ENCODE results near the gene ZBTB11.
"Not testable (repeated sequence)": the region's sequence is repeated elsewhere in the genome, so short reads cannot be mapped to it uniquely, and the experiment has no call there.

The ZBTB11 gene

DNA sequence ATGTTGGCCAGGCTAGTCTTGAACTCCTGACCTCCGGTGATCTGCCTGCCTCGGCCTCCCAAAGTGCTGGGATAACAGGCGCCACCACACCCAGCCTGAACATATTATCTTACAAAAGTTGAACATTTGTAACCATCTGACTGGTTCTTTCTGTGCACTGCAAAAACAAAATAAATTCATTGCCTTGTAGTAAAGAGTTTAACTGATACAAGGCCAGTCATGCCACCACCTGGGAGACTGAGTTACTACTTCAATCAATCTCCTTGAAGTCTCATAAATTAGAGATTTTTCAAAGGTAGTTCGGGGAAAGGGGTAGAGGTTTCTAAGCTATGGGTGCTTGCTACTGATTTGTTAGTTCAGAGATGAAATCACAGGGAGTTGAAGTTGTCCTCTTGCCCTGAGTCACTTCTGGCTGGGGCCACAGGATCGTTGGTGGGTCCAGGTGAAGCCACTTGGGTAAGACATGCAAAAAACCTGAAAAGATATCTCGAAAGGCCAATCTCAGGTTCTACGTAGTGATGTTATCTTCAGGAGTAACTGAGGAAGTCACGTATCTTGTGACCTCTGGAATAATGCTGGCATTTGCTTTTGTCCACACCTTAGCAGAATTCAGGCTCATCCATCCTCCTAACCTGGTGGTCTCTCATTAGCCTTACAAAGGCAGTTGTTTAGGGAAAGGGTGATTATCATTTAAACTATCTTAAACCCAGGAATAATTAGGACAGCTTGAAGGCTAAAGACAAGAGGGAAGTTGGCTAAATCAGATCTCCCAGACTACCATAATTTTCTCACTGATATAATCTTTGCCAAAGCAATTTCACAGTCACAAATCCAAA lies 33.7 kb downstream of the ZBTB11 start:
- Mint-ChIP-seq H3K36me3 (peaks cover 13 to 14% of the 10 kb centered on the region in 2 donors), H3K9me3 (no peaks in the 10 kb centered on the region), H3K4me1 (no peaks in the 10 kb centered on the region), H3K4me3 (no peak overlapping the region), H3K27me3 (no peaks in the 10 kb centered on the region), H3K27ac (no peak overlapping the region)
- no peak for ATAC-seq (replicated peaks)
- DNase-seq: no peak

DNA sequence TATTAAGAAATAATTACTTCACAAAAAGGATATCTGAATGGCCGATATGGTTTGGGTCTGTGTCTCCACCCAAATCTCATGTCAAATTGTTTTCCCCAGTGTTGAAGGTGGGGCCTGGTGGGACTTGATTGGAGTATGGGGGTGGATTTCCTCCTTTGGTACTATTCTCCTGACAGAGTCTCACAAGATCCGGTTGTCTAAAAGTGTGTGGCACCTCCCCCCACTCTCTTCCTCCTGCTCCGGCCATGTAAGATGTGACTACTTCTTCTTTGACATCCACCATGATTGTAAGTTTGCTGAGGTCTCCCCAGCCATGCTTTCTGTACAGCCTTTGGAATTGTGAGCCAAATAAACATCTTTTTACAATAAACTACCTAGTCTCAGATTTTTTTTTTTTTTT lies 34.5 kb downstream of the ZBTB11 start:
- ATAC-seq (replicated peaks) (no peak), DNase-seq (no peak)
- H3K4me3 Mint-ChIP-seq: no peak overlapping the region
- no peaks in the 10 kb centered on the region for H3K27me3 Mint-ChIP-seq
- H3K4me1 Mint-ChIP-seq: no peaks in the 10 kb centered on the region
- no peak overlapping the region for H3K27ac Mint-ChIP-seq
- no peaks in the 10 kb centered on the region for H3K9me3 Mint-ChIP-seq
- H3K36me3 Mint-ChIP-seq: peaks cover 11 to 12% of the 10 kb centered on the region in 2 donors

DNA sequence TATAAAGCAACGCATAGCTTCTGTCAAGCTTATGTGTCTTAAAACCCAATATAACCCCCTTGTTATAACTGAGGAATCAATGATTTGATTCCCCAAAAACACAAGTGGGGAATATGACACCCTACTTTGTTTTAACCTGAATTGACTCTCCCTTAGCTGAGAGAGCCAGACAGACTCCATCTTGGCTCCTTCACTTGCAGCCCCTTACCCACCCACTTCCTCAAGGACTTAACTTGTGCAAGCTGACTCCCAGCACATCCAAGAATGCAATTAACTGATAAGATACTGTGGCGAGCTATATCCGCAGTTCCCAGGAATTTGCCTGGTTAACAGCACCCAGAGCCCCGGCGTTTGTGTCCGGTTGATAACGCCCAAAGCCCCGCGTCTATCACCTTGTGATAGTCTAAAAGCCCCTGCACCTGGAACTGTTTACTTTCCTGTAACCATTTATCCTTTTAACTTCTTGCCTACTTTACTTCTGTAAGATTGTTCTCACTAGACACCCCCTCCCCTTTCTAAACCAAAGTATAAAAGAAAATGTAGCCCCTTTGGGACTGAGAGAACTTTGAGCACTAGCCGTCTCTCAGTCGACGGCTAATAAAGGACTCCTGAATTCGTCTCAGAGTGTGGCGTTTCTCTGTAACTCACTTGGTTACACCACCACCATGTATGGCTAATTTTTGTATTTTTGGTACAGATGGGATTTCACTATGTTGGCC lies 35.4 kb downstream of the ZBTB11 start:
- H3K4me1 Mint-ChIP-seq, H3K27ac Mint-ChIP-seq: not testable (repeated sequence)

DNA sequence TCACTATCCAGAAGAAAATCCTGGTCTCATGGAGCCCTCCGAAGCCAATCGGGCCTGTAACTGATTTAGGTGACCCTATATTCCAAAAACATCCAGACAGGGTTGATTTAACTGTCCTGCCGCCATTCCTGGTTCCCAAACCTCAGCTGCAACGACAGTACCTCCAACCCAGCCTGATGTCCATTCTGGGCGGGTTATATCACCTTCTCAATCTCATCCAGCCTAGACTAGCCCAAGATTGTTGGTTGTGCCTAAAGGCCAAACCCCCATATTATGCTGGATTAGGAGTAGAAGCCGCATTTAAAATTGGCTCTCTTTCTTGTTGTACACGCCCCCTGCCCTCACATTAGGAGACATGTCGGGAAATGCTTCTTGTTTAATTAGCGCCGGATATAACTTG lies 36.7 kb downstream of the ZBTB11 start:
- ATAC-seq (replicated peaks): no peak
- no peak for DNase-seq
- H3K36me3 Mint-ChIP-seq: peaks cover under 1 to 3% of the 10 kb centered on the region in 2 donors
- H3K27ac Mint-ChIP-seq: no peak overlapping the region
- H3K9me3 Mint-ChIP-seq: no peaks in the 10 kb centered on the region
- no peak overlapping the region for H3K4me3 Mint-ChIP-seq
- peaks cover 2 to 9% of the 10 kb centered on the region in 2 donors for H3K4me1 Mint-ChIP-seq
- no peaks in the 10 kb centered on the region for H3K27me3 Mint-ChIP-seq

More for the DNA sequence above, 35.4 kb downstream of the ZBTB11 start:
- ATAC-seq (replicated peaks); H3K4me3 Mint-ChIP-seq; H3K27me3 Mint-ChIP-seq; H3K9me3 Mint-ChIP-seq; DNase-seq: not testable (repeated sequence)
- peaks cover 9 to 12% of the 10 kb centered on the region in 2 donors for H3K36me3 Mint-ChIP-seq

DNA sequence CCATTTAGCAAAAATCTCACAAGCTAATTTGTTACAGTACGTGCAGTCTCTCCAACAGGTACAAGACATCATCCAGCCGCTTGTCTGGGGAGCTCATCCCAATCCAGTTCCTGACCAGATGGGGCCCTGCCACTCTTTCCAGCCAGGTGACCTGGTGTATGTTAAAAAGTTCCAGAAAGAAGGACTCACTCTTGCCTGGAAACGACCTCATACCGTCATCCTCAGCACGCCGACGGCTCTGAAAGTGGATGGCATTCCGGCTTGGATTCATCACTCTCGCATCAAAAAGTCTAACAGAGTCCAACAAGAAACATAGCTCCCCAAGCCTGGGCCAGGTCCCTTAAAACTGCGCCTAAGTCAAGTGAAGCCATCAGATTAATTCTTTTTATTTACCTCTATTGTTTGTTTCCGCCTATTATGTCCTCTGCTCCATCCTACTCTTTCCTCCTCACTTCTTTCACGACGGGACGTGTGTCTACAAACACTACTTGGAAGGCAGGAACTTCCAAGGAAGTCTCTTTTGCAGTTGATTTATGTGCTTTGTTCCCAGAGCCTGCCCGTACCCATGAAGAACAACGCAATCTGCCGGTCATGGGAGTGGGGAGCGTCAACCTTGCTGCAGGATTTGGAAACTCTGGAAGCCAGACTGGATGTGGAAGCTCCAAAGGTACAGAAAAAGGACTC lies 37.5 kb downstream of the ZBTB11 start:
- no peak for ATAC-seq (replicated peaks)
- Mint-ChIP-seq H3K27ac (no peak overlapping the region), H3K4me1 (peaks cover 2 to 9% of the 10 kb centered on the region in 2 donors), H3K27me3 (no peaks in the 10 kb centered on the region), H3K4me3 (no peak overlapping the region), H3K9me3 (no peaks in the 10 kb centered on the region), H3K36me3 (peaks cover 0 to 3% of the 10 kb centered on the region in 2 donors)
- DNase-seq: no peak

DNA sequence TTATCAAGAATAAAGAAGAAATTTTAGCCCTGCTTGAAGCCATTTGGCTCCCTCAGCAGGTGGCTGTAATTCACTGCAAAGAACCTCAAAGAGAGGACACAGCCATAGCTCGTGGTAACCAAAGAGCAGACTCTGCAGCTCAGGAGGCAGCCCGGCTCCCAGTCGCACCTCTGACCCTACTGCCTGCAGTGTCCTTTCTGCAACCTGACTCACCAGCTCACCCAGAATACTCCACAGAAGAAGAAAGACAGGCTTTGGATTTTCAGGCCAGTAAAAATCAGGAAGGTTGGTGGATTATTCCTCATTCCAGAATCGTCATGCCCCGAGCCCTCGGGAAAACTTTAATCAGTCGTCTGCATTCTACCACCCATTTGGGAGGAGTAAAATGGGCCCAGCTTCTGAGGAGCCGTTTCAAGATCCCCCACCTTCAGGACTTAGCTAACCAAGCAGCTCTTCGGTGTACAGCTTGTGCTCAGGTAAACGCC lies 38.6 kb downstream of the ZBTB11 start:
- no peak overlapping the region for H3K27ac Mint-ChIP-seq
- DNase-seq: no peak

DNA sequence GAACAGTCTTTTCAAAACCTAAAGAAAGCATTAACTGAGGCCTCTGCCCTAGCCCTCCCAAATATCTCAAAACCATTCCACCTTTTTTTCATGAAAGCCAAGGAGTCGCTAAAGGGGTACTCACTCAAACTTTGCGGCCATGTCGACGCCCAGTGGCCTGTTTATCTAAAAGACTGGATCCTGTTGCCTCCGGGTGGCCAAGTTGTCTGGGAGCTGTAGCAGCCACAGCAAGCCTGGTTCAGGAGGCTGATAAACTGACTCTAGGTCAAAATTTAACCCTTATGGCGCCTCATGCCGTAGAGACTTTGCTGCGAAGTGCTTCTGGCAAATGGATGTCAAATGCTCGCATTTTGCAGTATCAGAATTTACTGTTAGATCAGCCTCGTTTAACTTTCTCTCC lies 39.5 kb downstream of the ZBTB11 start:
- Mint-ChIP-seq H3K36me3 (peaks cover 0 to 3% of the 10 kb centered on the region in 2 donors), H3K4me3 (no peak overlapping the region), H3K4me1 (peaks cover 2 to 9% of the 10 kb centered on the region in 2 donors), H3K9me3 (no peaks in the 10 kb centered on the region), H3K27ac (no peak overlapping the region), H3K27me3 (no peaks in the 10 kb centered on the region)
- ATAC-seq (replicated peaks) (no peak), DNase-seq (no peak)

More for the DNA sequence above, 38.6 kb downstream of the ZBTB11 start:
- Mint-ChIP-seq H3K9me3 (no peaks in the 10 kb centered on the region), H3K4me3 (no peak overlapping the region), H3K27me3 (no peaks in the 10 kb centered on the region), H3K36me3 (peaks cover 0 to 3% of the 10 kb centered on the region in 2 donors), H3K4me1 (peaks cover 2 to 9% of the 10 kb centered on the region in 2 donors)
- no peak for ATAC-seq (replicated peaks)

DNA sequence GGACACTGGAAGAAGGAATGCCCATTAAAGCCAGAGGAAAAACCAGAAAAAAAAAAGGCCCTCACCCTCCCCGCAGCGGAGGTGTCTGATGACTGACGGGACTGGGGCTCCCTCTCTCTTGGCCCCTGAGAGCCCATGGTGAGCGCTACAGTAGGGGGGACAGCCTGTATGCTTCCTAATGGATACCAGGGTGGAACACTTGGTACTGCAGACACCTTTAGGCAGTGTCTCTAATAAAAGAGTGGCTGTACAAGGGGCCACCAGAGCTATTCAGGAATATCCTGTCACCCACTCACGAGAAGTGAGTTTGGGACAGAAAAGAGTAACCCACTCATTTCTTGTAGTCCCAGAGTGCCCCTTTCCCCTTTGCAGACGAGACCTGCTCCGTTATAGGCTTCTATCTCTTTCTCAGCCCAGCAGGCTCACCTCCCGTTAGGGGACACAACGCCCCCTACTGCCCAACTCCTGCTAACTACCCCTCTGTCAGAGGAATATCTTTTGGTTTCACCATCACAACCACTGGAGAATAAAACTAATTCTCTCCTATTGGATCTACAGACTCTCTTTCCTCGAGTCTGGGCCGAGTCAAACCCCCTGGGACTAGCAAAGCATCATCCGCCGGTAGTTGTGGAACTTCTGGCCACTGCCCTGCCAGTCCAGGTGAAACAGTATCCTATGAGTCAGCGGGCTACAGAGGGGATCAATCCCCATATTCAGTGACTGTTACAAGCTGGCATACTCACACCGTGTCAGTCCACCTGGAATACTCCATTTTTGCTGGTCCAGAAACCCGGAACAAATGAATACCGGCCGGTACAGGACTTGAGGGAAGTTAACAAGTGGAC lies 40.8 kb downstream of the ZBTB11 start:
- H3K4me1 Mint-ChIP-seq: peaks cover 2 to 9% of the 10 kb centered on the region in 2 donors
- H3K27ac Mint-ChIP-seq: peak overlapping the region; percentile 47
- peaks cover 0 to 3% of the 10 kb centered on the region in 2 donors for H3K36me3 Mint-ChIP-seq
- DNase-seq: peak; percentile 28
- no peaks in the 10 kb centered on the region for H3K27me3 Mint-ChIP-seq
- no peak overlapping the region for H3K4me3 Mint-ChIP-seq
- ATAC-seq (replicated peaks): peak; percentile 92 to 95
- no peaks in the 10 kb centered on the region for H3K9me3 Mint-ChIP-seq

DNA sequence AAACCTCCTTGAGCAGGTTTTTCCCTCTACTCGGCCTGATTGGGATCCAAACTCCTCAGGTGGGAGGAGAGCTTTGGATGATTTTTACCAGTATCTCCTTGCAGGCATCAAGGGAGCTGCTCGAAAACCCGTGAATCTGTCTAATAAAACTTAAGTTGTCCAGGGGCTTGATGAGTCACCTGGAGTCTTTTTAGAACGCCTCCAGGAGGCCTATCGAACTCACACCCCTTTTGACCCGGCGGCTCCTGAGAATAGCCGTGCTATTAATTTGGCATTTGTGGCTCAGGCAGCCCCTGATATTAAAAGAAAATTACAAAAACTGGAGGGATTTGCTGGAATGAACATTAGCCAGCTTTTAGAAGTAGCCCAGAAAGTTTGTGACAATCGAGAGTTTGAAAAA lies 41.6 kb downstream of the ZBTB11 start:
- no peak overlapping the region for H3K4me3 Mint-ChIP-seq
- peaks cover 2 to 9% of the 10 kb centered on the region in 2 donors for H3K4me1 Mint-ChIP-seq

DNA sequence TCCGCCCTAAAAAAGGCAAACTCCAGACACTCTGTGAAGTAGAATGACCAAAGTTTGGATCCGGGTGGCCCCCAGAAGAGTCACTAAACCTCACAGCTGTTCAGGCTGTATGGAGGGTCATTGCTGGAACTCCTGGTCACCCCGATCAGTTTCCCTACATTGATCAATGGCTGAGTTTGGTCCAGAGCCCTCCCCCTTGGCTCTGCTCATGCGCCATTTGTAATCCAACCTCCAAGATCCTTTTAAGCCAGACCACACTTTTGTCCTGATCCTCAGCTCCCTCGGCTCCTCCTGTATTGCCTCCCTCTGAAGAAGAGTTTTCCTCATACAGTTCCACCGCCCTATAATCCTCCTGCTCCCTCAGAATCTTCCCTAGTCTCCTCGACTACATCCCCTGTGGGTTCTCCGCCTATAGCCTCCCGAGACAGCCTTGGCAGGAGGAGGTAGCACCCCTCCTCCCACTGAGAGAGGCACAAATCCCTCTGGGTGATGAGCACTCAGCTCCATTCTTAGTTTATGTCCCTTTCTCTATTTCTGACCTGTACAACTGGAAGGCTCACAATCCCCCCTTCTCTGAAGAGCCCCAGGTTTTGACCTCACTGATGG lies 42.2 kb downstream of the ZBTB11 start:
- H3K36me3 Mint-ChIP-seq: peaks cover 0 to 3% of the 10 kb centered on the region in 2 donors
- no peak for ATAC-seq (replicated peaks)
- DNase-seq: no peak
- H3K27me3 Mint-ChIP-seq: no peaks in the 10 kb centered on the region
- H3K4me1 Mint-ChIP-seq: peaks cover 2 to 9% of the 10 kb centered on the region in 2 donors
- H3K4me3 Mint-ChIP-seq: no peak overlapping the region
- no peaks in the 10 kb centered on the region for H3K9me3 Mint-ChIP-seq
- no peak overlapping the region for H3K27ac Mint-ChIP-seq

More for the DNA sequence above, 41.6 kb downstream of the ZBTB11 start:
- H3K36me3 Mint-ChIP-seq: peaks cover 0 to 3% of the 10 kb centered on the region in 2 donors
- no peak for DNase-seq
- H3K27me3 Mint-ChIP-seq: no peaks in the 10 kb centered on the region
- H3K27ac Mint-ChIP-seq: no peak overlapping the region
- ATAC-seq (replicated peaks): no peak
- no peaks in the 10 kb centered on the region for H3K9me3 Mint-ChIP-seq

DNA sequence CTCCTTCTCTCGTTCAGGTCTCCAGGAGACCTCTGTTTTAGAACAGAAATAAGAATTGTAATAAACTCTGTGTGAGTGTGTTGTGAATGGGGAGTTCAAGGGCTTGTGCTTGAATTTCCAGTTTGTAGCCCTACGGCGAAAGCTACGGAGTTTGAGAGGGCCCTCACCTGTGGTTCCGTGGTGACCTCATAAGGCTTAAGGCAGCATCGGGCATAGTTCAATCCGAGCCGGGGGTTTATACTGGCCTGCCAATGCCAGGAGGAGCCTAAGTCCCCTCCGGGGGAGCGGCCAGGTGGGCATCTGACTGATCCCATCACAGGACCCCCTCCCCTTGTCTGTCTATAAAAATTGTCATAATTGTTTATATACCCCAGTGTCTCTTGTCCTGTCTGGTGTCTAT lies 43.7 kb downstream of the ZBTB11 start:
- peaks cover 0 to under 1% of the 10 kb centered on the region in 2 donors for H3K36me3 Mint-ChIP-seq
- no peak overlapping the region for H3K4me3 Mint-ChIP-seq
- DNase-seq: no peak
- peaks cover 4 to 13% of the 10 kb centered on the region in 2 donors for H3K4me1 Mint-ChIP-seq
- no peaks in the 10 kb centered on the region for H3K9me3 Mint-ChIP-seq
- no peak for ATAC-seq (replicated peaks)
- no peaks in the 10 kb centered on the region for H3K27me3 Mint-ChIP-seq
- H3K27ac Mint-ChIP-seq: no peak overlapping the region

DNA sequence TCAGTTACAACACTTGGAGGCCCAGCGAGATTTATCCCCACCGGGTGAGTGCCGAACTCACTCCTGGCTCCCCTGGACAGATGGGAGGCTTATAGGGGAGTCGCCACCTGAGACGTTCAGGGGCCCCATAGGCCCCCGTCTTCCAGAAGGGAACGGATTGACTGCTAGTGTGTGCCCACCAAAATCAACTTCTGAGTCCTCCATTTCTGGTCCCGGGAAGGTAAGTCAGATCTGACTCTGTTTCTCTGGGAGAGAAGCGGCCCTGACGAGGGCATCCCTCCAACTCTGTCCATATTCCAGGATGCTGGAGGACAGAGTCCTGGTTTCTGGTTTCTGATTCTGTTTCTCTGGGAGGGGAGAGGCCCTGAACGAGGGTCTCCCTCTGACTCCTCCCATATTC lies 44.3 kb downstream of the ZBTB11 start:
- no peak overlapping the region for H3K4me3 Mint-ChIP-seq
- DNase-seq (no peak), ATAC-seq (replicated peaks) (no peak)
- no peak overlapping the region for H3K27ac Mint-ChIP-seq
- H3K4me1 Mint-ChIP-seq: peaks cover 4 to 13% of the 10 kb centered on the region in 2 donors
- H3K27me3 Mint-ChIP-seq: no peaks in the 10 kb centered on the region
- no peaks in the 10 kb centered on the region for H3K9me3 Mint-ChIP-seq
- H3K36me3 Mint-ChIP-seq: no peaks in the 10 kb centered on the region

DNA sequence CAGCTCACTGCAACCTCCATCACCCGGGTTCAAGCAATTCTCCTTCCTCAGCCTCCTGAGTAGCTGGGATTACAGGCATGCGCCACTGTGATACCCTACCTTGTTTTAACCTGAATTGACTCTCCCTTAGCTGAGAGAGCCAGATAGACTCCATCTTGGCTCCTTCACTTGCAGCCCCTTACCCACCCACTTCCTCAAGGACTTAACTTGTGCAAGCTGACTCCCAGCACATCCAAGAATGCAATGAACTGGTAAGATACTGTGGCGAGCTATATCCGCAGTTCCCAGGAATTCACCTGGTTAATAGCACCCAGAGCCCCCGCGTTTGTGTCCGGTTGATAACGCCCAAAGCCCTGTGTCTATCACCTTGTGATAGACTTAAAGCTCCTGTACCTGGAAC lies 45.0 kb downstream of the ZBTB11 start:
- not testable (repeated sequence) for DNase-seq; H3K27me3 Mint-ChIP-seq; H3K27ac Mint-ChIP-seq; H3K9me3 Mint-ChIP-seq; H3K4me3 Mint-ChIP-seq; H3K36me3 Mint-ChIP-seq; ATAC-seq (replicated peaks)
- peaks cover 4 to 13% of the 10 kb centered on the region in 2 donors for H3K4me1 Mint-ChIP-seq

Measured in stimulated activated naive B cell treated with anti-CD40 and anti-IgM and Interleukin-4, amounts not matched to agents 10 μg/mL and 1 μg/mL and 100 μg/mL, for 72 hours (primary cell).